Activated CD8-positive, alpha-beta T cell treated with anti-CD3 and anti-CD28 coated beads for 36 hours (primary cell): ENCODE data around the gene SELL. TPM values are rescaled to one million over a fixed set of nuclear protein-coding genes. Genes with fewer than 3 reads are reported as not detected.
A peak's percentile ranks its signal among the peaks of the same experiment; 100 is the strongest.

Experiments used
- ATAC-seq: fragments of 200-7000 bp; cut with Tn5 transposase; one replicate; pipeline ENCODE4 v1.10.0; 2021; ENCODE audit warnings: mild to moderate bottlenecking, moderate library complexity
- CTCF ChIA-PET: fragments of 350-600 bp; sonication (Branson Sonifier 250); formaldehyde crosslinking; loops from one replicate; lab custom pipeline; 2021; ENCODE audit warnings: antibody characterized with exemption; lab: Charles Lee
- POLR2A ChIA-PET: fragments of 350-600 bp; sonication (Branson Sonifier 250); formaldehyde crosslinking; loops from one replicate; lab custom pipeline; 2021; ENCODE audit warnings: antibody characterized with exemption; lab: Charles Lee
- DNase-seq: peaks from one replicate; pipeline ENCODE4 v3.0.0-alpha.2; 2020
- H3K27ac Mint-ChIP-seq: one replicate; pipeline ENCODE4 v1.8.0; 2021; ENCODE audit warnings: mild to moderate bottlenecking, mixed read lengths
- H3K27me3 Mint-ChIP-seq: one replicate; pipeline ENCODE4 v1.8.0; 2021; ENCODE audit warnings: mixed read lengths
- H3K36me3 Mint-ChIP-seq: one replicate; pipeline ENCODE4 v1.8.0; 2021; ENCODE audit warnings: low read depth, mixed read lengths
- H3K4me1 Mint-ChIP-seq: one replicate; pipeline ENCODE4 v1.8.0; 2021; ENCODE audit warnings: low read depth, mixed read lengths
- H3K4me3 Mint-ChIP-seq: one replicate; pipeline ENCODE4 v1.8.0; 2021; ENCODE audit warnings: mild to moderate bottlenecking, moderate library complexity, mixed read lengths
- H3K9me3 Mint-ChIP-seq: one replicate; pipeline ENCODE4 v1.8.0; 2021; ENCODE audit warnings: mixed read lengths
- CTCF ChIP-seq: fragments of 200-600 bp; IDR thresholded peaks from one replicate; pipeline ENCODE4 v1.8.0; 2022; ENCODE audit warnings: antibody characterized with exemption, mild to moderate bottlenecking
- intact Hi-C: fragments of 100-400 bp; cut with micrococcal nuclease; formaldehyde crosslinking; loops from one replicate; pipeline ENCODE4 v1.10.0; 2022
- total RNA-seq, 2 experiments: library from RNA; stranded (reverse); gene quantifications; one replicate each; pipeline ENCODE4 v1.2.3, GENCODE V29; 2021

Gene SELL
- total RNA-seq, 2 experiments from 2014 or later: 105 to 110 TPM

- Mint-ChIP-seq H3K27ac (peak overlapping the region; percentile 58), H3K9me3 (peaks cover 7% of the 10 kb centered on the region), H3K4me1 (peaks cover 31% of the 10 kb centered on the region), H3K4me3 (no peak overlapping the region), H3K36me3 (peaks cover 4% of the 10 kb centered on the region), H3K27me3 (no peaks in the 10 kb centered on the region)
- intact Hi-C loops: no loop called here
- no peak for ATAC-seq
- DNase-seq: no peak
- CTCF ChIA-PET: interaction anchor here (1.1 kb wide), 1 partner anchor 28 kb away, joined by 3 read pairs; no protein-coding TSS in a partner anchor
- POLR2A ChIA-PET: interaction anchor here (1.9 kb wide), 1 partner anchor 25 kb away, joined by 5 read pairs; no protein-coding TSS in a partner anchor
- no peak for TF ChIP-seq CTCF
Measured at GRCh38 chr1:169648187-169648586, 63.2 kb downstream of the SELL start.

GRCh38 chr1:169647512-169647911, 63.9 kb downstream of the SELL start:
- ATAC-seq: no peak

GRCh38 chr1:169644297-169644696, 67.1 kb downstream of the SELL start:
- no peak for TF ChIP-seq CTCF
- intact Hi-C loops: no loop called here
- no peaks in the 10 kb centered on the region for H3K27me3 Mint-ChIP-seq
- H3K4me1 Mint-ChIP-seq: peaks cover 25% of the 10 kb centered on the region
- POLR2A ChIA-PET: no interaction called here
- no peak overlapping the region for H3K27ac Mint-ChIP-seq
- H3K4me3 Mint-ChIP-seq: no peak overlapping the region
- peaks cover 4% of the 10 kb centered on the region for H3K36me3 Mint-ChIP-seq
- DNase-seq: no peak
- ATAC-seq: no peak
- H3K9me3 Mint-ChIP-seq: peaks cover 5% of the 10 kb centered on the region
- CTCF ChIA-PET: no interaction called here

More at GRCh38 chr1:169647512-169647911, 63.9 kb downstream of the SELL start:
- Mint-ChIP-seq H3K27ac (peak overlapping the region; percentile 58), H3K4me1 (peaks cover 31% of the 10 kb centered on the region), H3K36me3 (peaks cover 4% of the 10 kb centered on the region), H3K4me3 (no peak overlapping the region), H3K27me3 (no peaks in the 10 kb centered on the region), H3K9me3 (peaks cover 7% of the 10 kb centered on the region)
- TF ChIP-seq CTCF: no peak
- no peak for DNase-seq
- CTCF ChIA-PET: interaction anchor here (0.6 to 1.1 kb wide), 3 partner anchors 10 to 61 kb away, joined by 3 to 4 read pairs (median 3); partner anchors contain the start of gene F5
- intact Hi-C loops: no loop called here
- POLR2A ChIA-PET: interaction anchor here (1.9 kb wide), 1 partner anchor 25 kb away, joined by 5 read pairs; no protein-coding TSS in a partner anchor

Other genes starting within 250 kb of the SELL start
- gene SLC19A2, start 225.7 kb downstream of the SELL start, total RNA-seq: 1 to 10 TPM; 5.7 to 6.4 TPM
- 10 to 100 TPM; 20.7 to 23.3 TPM for gene F5, start 125.1 kb downstream of the SELL start, total RNA-seq
- gene SELP, start 81.5 kb downstream of the SELL start, total RNA-seq: under 1 TPM; 0.50 to 0.81 TPM
- not detected for gene SELE, start 22.5 kb upstream of the SELL start, total RNA-seq
- 10 to 100 TPM in 1 of 2 experiments, 1 to 10 TPM in 1; 8.7 to 10.8 TPM for gene METTL18, start 83.3 kb upstream of the SELL start, total RNA-seq
- gene SCYL3, start 182.3 kb upstream of the SELL start, total RNA-seq: 1 to 10 TPM; 7.7 to 8.4 TPM